Measurements from ENCODE around the gene DCUN1D2.
"Not testable (repeated sequence)": the region's sequence is repeated elsewhere in the genome, so short reads cannot be mapped to it uniquely, and the experiment has no call there.

DCUN1D2 gene

GRCh38 chr13:113490496-113491417 is at the start of gene DCUN1D2:
Gene DCUN1D2, minus strand, starts transcription at chr13:113490711. Its CDS starts 42 bp downstream, at chr13:113490669.
- peak within 1 kb of the TSS; percentile 91 for H3K4me3 ChIP-seq (ENCODE audit: low read depth, low read length)

DNA sequence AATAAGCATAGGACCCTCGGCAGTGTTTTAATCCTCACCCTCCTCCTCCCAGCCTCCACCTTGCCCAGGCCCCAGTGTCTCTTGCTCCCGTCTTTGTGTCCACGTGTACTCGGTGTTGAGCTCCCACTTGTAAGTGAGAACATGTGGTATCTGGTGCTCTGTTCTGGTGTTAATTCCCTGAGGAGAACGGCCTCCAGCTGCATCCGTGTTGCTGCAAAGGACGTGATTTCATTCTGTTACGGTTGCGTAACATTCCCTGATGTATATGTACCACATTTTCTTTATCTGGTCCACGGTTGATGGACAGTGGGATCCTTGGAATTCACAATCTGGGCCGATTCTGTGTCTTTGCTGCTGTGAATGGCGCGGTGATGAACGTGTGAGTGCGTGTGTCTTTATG is 49.3 kb upstream of the DCUN1D2 start:
- no peak overlapping the region for H3K4me3 ChIP-seq (ENCODE audit: low read depth, low read length)

DNA sequence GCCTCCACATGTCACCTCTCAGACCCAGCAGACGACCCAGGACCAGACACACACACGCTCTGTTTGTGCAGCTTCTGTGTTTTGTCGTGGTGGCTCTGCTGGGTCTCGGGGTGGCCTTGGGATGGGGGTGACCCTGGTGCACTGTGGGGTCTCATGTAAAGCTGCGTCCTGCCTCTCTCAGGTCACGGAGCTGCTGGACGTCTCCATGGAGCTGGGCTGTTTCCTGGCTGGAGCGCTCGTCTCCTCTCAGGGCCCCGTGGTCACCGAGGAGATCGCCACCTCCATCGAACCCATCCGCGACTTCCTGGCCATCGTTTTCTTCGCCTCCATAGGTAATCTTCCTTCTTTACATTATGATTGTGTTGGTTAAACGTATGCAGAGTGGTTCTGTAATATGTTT is 48.7 kb upstream of the DCUN1D2 start:
- no peak overlapping the region for H3K4me3 ChIP-seq (ENCODE audit: low read depth, low read length)

- no peak overlapping the region for H3K4me3 ChIP-seq (ENCODE audit: low read depth, low read length)
These were observed 48.2 kb upstream of the DCUN1D2 start for GRCh38 chr13:113538689-113539058.

GRCh38 chr13:113537909-113538688 is 47.6 kb upstream of the DCUN1D2 start:
- no peak overlapping the region for H3K4me3 ChIP-seq (ENCODE audit: low read depth, low read length)

DNA sequence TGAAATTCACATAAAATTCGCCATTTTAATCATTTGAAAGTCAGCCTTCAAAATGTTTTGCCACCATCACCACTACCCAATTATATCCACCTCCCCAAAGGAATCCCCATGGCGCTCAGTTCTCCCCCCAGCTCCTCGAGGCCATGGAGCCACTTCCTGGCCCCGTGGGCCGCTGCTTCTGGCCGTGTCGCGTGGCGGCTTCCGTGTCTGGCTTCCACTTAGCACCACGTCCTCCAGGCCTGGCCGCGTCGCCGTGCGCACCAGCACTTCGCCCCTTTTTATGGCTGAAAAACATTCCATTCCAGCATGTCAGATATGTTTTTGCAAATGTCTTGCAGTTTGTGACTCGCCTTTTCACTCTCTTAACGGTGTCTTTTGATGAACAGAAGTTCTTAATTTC is 46.7 kb upstream of the DCUN1D2 start:
- H3K4me3 ChIP-seq (ENCODE audit: low read depth, low read length) = no peak overlapping the region

DNA sequence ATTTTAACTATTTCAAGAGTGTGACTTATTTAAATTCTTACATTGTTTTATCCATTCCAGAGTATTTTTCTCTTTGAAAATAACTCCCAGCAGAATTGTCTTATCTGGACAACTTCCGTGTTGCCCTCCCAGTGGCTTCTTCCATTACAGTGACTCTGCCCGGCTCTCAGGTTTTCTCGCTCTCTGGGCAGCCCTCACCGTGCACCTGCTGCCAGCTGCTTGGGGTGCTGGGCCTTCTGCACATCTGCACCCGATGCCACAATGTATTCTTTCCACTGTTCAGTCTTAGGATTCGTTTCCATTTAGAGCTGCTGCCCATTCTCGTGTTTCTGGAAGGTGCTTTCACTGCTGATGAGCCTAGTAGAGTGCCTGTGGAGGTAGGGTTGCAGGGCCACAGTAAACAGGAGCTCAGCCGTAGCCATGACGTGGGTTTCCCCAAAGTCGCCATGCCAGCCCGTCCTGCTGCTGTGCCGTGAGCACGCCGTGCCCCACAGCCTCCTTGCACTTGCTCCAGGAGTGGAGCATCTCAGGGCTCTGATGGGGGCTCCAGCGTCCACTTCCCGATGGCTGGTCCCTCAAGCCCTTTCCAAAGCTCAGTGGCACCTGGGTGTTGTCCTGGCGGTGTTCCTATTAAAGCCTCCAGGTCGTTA is 46.1 kb upstream of the DCUN1D2 start:
- no peak overlapping the region for H3K4me3 ChIP-seq (ENCODE audit: low read depth, low read length)

GRCh38 chr13:113535381-113535781 is 44.9 kb upstream of the DCUN1D2 start:
- H3K4me3 ChIP-seq (ENCODE audit: low read depth, low read length) = no peak overlapping the region

GRCh38 chr13:113534236-113534860 is 43.8 kb upstream of the DCUN1D2 start:
- no peak overlapping the region for H3K4me3 ChIP-seq (ENCODE audit: low read depth, low read length)

- H3K4me3 ChIP-seq (ENCODE audit: low read depth, low read length) = no peak overlapping the region
These were observed 42.8 kb upstream of the DCUN1D2 start for GRCh38 chr13:113533161-113533840.

- H3K4me3 ChIP-seq (ENCODE audit: low read depth, low read length) = no peak overlapping the region
These were observed 41.8 kb upstream of the DCUN1D2 start for GRCh38 chr13:113532156-113532806.

DNA sequence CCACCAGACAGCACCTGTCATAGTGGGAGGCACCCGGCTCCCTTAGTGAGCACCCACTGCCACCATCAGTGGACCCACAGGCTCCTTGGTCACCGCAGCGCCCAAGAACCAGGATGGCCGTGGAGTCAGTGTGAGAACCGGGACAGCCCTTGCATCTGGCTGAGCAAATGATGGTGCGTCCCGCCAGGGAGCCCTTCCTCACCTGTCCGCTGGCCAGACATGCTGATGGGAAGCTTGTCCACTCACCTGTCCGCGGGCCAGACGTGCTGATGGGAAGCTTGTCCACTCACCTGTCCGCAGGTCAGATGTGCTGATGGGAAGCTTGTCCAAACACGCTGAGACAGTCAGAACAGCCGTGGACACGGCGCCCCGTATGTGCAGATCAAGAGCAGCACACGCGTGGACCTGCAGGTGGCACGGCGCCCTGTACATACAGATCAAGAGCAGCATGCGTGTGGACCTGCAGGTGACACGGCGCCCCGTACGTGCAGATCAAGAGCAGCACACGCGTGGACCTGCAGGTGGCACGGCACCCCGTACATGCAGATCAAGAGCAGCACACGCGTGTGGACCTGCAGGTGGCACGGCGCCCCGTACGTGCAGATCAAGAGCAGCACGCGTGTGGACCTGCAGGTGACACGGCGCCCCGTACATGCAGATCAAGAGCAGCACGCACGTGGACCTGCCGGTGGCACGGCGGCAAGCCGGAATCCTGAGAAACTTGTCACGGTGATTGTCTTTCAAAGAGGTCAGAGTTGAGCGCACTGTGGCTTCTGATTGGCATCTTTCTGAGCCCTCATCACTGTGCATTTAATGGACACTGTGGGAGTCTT is 40.7 kb upstream of the DCUN1D2 start:
- no peak overlapping the region for H3K4me3 ChIP-seq (ENCODE audit: low read depth, low read length)

DNA sequence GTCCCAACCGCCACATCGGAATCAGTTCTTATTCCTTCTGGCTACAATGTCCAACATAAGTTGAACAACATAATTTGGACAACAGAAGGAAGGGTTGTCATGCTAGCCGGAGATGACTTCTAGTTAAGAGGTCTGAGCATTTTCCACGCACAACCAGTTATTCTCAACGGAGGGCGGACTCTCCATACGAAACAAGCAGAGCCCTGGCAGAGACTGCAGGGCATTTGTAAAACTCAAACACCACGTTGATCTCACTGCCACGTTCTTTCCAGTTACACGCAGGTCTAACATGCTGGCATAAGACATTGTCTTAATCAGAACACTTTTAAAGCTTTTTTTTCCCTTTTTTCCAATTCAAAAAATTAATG is 38.3 kb upstream of the DCUN1D2 start:
- H3K4me3 ChIP-seq (ENCODE audit: low read depth, low read length) = no peak overlapping the region

GRCh38 chr13:113528101-113528812 is 37.7 kb upstream of the DCUN1D2 start:
- no peak overlapping the region for H3K4me3 ChIP-seq (ENCODE audit: low read depth, low read length)

GRCh38 chr13:113527272-113527958 is 36.9 kb upstream of the DCUN1D2 start:
- no peak overlapping the region for H3K4me3 ChIP-seq (ENCODE audit: low read depth, low read length)

- no peak overlapping the region for H3K4me3 ChIP-seq (ENCODE audit: low read depth, low read length)
These were observed 36.1 kb upstream of the DCUN1D2 start for GRCh38 chr13:113526466-113527220.

DNA sequence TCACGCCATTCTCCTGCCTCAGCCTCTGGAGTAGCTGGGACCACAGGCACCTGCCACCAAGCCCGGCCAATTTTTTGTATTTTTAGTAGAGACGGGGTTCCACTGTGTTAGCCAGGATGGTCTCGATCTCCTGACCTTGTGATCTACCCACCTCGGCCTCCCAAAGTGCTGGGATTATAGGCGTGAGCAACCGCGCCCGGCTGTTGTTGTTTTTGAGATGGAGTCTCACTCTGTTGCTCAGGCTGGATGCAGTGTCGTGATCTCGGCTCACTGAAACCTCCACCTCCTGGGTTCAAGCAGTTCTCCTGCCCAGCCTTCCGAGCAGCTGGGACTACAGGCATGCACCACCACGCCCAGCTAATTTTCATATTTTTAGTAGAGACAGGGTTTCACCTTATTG is 31.9 kb upstream of the DCUN1D2 start:
- H3K4me3 ChIP-seq (ENCODE audit: low read depth, low read length) = not testable (repeated sequence)

Data from iPS-11a (cell line).